Measurements from ENCODE around the gene ARHGAP26. TPM values are rescaled to one million over a fixed set of nuclear protein-coding genes. Genes with fewer than 3 reads are reported as not detected.

Gene ARHGAP26
- total and polyA plus RNA-seq, 2 experiments from 2014 or later: 9.5 to 16.8 TPM

DNA sequence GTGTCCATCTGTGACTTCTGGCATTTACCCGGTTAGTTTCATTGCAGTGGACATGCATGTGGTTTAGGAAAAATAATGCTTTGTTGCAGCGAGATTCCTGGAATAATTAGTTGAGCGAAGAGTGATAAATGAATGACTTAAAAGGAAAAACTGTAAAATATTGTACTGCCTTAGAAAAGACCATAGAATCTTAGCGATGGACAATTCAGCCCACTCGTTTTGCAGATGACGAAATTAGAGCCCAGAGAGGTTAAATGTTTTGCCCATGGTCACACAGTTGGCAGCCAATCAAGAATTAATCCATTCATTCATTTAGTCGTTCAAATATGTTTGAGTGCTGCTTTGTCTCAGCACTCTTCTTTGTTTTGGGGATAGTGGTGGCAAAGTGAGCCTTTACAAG, 107.9 kb downstream of the ARHGAP26 start:
- Histone ChIP-seq H2AFZ (no peak overlapping the region), H3K4me3 (no peak overlapping the region), H4K20me1 (replicated peaks; ENCODE audit: insufficient read depth) (no peaks in the 10 kb centered on the region), H3K4me2 (no peak overlapping the region), H3K9me2 (ENCODE audit: insufficient read depth) (no peaks in the 10 kb centered on the region), H3K4me1 (ENCODE audit: insufficient read depth) (peaks cover 33% of the 10 kb centered on the region), H3K79me2 (replicated peaks; ENCODE audit: insufficient read depth) (no peaks in the 10 kb centered on the region), H3F3A (replicated peaks; ENCODE audit: low read depth) (no peaks in the 10 kb centered on the region), H3K27ac (ENCODE audit: low read depth) (no peak overlapping the region), H3K36me3 (ENCODE audit: insufficient read depth) (no peaks in the 10 kb centered on the region), H3K27me3 (ENCODE audit: insufficient read depth) (no peaks in the 10 kb centered on the region)
- no peak overlapping the region for H3K27ac Mint-ChIP-seq
- H3K36me3 Mint-ChIP-seq (ENCODE audit: low read depth): no peaks in the 10 kb centered on the region
- no peaks in the 10 kb centered on the region for H3K9me3 Mint-ChIP-seq
- ATAC-seq: no peak
- DNase-seq (ENCODE audit: low spot score): no peak
- H3K27me3 Mint-ChIP-seq (ENCODE audit: insufficient read depth, low read depth, poor library complexity): no peaks in the 10 kb centered on the region
- peaks cover 37% of the 10 kb centered on the region for H3K4me1 Mint-ChIP-seq
- TF ChIP-seq EZH2phosphoT487 (IDR thresholded peaks at IDR 0.05; ENCODE audit: unreplicated experiment): no peak
- TF ChIP-seq ZNF331 (CRISPR knock-in tag; IDR thresholded peaks at IDR 0.05; ENCODE audit: low read depth): no peak
- TF ChIP-seq, protein P1, sequence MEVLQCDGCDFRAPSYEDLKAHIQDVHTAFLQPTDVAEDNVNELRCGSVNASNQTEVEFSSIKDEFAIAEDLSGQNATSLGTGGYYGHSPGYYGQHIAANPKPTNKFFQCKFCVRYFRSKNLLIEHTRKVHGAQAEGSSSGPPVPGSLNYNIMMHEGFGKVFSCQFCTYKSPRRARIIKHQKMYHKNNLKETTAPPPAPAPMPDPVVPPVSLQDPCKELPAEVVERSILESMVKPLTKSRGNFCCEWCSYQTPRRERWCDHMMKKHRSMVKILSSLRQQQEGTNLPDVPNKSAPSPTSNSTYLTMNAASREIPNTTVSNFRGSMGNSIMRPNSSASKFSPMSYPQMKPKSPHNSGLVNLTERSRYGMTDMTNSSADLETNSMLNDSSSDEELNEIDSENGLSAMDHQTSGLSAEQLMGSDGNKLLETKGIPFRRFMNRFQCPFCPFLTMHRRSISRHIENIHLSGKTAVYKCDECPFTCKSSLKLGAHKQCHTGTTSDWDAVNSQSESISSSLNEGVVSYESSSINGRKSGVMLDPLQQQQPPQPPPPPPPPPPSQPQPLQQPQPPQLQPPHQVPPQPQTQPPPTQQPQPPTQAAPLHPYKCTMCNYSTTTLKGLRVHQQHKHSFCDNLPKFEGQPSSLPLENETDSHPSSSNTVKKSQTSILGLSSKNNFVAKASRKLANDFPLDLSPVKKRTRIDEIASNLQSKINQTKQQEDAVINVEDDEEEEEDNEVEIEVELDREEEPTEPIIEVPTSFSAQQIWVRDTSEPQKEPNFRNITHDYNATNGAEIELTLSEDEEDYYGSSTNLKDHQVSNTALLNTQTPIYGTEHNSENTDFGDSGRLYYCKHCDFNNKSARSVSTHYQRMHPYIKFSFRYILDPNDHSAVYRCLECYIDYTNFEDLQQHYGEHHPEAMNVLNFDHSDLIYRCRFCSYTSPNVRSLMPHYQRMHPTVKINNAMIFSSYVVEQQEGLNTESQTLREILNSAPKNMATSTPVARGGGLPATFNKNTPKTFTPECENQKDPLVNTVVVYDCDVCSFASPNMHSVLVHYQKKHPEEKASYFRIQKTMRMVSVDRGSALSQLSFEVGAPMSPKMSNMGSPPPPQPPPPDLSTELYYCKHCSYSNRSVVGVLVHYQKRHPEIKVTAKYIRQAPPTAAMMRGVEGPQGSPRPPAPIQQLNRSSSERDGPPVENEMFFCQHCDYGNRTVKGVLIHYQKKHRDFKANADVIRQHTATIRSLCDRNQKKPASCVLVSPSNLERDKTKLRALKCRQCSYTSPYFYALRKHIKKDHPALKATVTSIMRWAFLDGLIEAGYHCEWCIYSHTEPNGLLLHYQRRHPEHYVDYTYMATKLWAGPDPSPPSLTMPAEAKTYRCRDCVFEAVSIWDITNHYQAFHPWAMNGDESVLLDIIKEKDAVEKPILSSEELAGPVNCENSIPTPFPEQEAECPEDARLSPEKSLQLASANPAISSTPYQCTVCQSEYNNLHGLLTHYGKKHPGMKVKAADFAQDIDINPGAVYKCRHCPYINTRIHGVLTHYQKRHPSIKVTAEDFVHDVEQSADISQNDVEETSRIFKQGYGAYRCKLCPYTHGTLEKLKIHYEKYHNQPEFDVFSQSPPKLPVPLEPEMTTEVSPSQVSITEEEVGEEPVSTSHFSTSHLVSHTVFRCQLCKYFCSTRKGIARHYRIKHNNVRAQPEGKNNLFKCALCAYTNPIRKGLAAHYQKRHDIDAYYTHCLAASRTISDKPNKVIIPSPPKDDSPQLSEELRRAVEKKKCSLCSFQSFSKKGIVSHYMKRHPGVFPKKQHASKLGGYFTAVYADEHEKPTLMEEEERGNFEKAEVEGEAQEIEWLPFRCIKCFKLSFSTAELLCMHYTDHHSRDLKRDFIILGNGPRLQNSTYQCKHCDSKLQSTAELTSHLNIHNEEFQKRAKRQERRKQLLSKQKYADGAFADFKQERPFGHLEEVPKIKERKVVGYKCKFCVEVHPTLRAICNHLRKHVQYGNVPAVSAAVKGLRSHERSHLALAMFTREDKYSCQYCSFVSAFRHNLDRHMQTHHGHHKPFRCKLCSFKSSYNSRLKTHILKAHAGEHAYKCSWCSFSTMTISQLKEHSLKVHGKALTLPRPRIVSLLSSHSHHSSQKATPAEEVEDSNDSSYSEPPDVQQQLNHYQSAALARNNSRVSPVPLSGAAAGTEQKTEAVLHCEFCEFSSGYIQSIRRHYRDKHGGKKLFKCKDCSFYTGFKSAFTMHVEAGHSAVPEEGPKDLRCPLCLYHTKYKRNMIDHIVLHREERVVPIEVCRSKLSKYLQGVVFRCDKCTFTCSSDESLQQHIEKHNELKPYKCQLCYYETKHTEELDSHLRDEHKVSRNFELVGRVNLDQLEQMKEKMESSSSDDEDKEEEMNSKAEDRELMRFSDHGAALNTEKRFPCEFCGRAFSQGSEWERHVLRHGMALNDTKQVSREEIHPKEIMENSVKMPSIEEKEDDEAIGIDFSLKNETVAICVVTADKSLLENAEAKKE (CRISPR knock-in tag; IDR thresholded peaks at IDR 0.05): no peak
- no peak overlapping the region for H3K4me3 Mint-ChIP-seq

GRCh38 chr5:142878638-142879037, 108.5 kb downstream of the ARHGAP26 start:
- Mint-ChIP-seq H3K36me3 (ENCODE audit: low read depth) (no peaks in the 10 kb centered on the region), H3K27me3 (ENCODE audit: insufficient read depth, low read depth, poor library complexity) (no peaks in the 10 kb centered on the region), H3K9me3 (no peaks in the 10 kb centered on the region), H3K4me3 (no peak overlapping the region), H3K27ac (no peak overlapping the region), H3K4me1 (peaks cover 33% of the 10 kb centered on the region)
- H3K4me3 ChIP-seq: no peak overlapping the region
- no peaks in the 10 kb centered on the region for H3K79me2 ChIP-seq (replicated peaks; ENCODE audit: insufficient read depth)
- H3K27ac ChIP-seq (ENCODE audit: low read depth): peak overlapping the region; percentile 70; the same call in 1 of the 2 replicates
- peaks cover 31% of the 10 kb centered on the region for H3K4me1 ChIP-seq (ENCODE audit: insufficient read depth)
- TF ChIP-seq EZH2phosphoT487 (IDR thresholded peaks at IDR 0.05; ENCODE audit: unreplicated experiment) (no peak), ZNF331 (CRISPR knock-in tag; IDR thresholded peaks at IDR 0.05; ENCODE audit: low read depth) (no peak), POLR2AphosphoS5 (IDR thresholded peaks at IDR 0.05; ENCODE audit: low read depth) (no peak)
- H3K27me3 ChIP-seq (ENCODE audit: insufficient read depth): no peaks in the 10 kb centered on the region
- no peaks in the 10 kb centered on the region for H3K36me3 ChIP-seq (ENCODE audit: insufficient read depth)
- no peak overlapping the region for H2AFZ ChIP-seq
- H3K4me2 ChIP-seq: no peak overlapping the region
- H3F3A ChIP-seq (replicated peaks; ENCODE audit: low read depth): no peaks in the 10 kb centered on the region
- no peak for ATAC-seq
- no peaks in the 10 kb centered on the region for H4K20me1 ChIP-seq (replicated peaks; ENCODE audit: insufficient read depth)
- DNase-seq (ENCODE audit: low spot score): no peak
- H3K9me2 ChIP-seq (ENCODE audit: insufficient read depth): no peaks in the 10 kb centered on the region

All from GM23338 (cell line).